ENCODE measurements around the gene DNASE2. TPM values are rescaled to one million over a fixed set of nuclear protein-coding genes. Genes with fewer than 3 reads are reported as not detected.
"Not testable (repeated sequence)": the region's sequence is repeated elsewhere in the genome, so short reads cannot be mapped to it uniquely, and the experiment has no call there.

DNASE2 gene
- total RNA-seq, 4 donors from 2014 or later, result 26.6 to 37.4 (median 31.2) TPM

DNA sequence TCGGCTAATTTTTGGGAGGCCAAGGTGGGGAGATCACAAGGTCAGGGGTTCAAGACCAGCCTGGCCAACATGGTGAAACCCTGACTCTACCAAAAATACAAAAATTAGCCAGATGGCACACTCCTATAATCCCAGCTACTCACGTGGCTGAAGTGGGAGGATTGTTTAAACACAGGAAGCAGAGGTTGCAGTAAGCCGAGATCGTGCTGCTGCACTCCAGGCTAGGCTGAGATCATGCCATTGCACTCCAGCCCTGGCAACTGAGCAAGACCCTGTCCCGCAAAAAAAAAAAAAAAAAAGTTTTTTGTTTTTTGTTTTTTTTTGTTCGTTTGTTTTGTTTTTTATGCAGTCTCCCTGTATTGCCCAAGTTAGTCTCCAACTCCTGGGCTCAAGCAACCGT is 21.7 kb downstream of the DNASE2 start:
- Histone ChIP-seq H3K4me1 (no peaks in the 10 kb centered on the region), H3K36me3 (no peaks in the 10 kb centered on the region), H3K27ac (replicated peaks in 1 of 4) (no peak overlapping the region), H3K9me3 (peaks cover 0 to 8% (median 3%) of the 10 kb centered on the region in 4 donors), H3K4me3 (no peak overlapping the region), H3K27me3 (no peaks in the 10 kb centered on the region)
- WGBS, result 65% methylated on average over 7 of the region's 7 CpGs
- intact Hi-C loops (cut with DNase I), result no loop called here
- TF ChIP-seq, protein P1, sequence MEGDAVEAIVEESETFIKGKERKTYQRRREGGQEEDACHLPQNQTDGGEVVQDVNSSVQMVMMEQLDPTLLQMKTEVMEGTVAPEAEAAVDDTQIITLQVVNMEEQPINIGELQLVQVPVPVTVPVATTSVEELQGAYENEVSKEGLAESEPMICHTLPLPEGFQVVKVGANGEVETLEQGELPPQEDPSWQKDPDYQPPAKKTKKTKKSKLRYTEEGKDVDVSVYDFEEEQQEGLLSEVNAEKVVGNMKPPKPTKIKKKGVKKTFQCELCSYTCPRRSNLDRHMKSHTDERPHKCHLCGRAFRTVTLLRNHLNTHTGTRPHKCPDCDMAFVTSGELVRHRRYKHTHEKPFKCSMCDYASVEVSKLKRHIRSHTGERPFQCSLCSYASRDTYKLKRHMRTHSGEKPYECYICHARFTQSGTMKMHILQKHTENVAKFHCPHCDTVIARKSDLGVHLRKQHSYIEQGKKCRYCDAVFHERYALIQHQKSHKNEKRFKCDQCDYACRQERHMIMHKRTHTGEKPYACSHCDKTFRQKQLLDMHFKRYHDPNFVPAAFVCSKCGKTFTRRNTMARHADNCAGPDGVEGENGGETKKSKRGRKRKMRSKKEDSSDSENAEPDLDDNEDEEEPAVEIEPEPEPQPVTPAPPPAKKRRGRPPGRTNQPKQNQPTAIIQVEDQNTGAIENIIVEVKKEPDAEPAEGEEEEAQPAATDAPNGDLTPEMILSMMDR (IDR thresholded peaks at IDR 0.05), result no peak
- TF ChIP-seq EP300 (IDR thresholded peaks at IDR 0.05), result no peak
- TF ChIP-seq POLR2AphosphoS5 (IDR thresholded peaks at IDR 0.05), result no peak
- TF ChIP-seq POLR2A (IDR thresholded peaks at IDR 0.05; ENCODE audit: low read depth), result no peak
- no peak for DNase-seq (ENCODE audit: extremely low spot score)

- intact Hi-C loops (cut with DNase I), result no loop called here
- H3K9me3 ChIP-seq, result peaks cover 0 to 8% (median 3%) of the 10 kb centered on the region in 4 donors
- no peaks in the 10 kb centered on the region for H3K27me3 ChIP-seq
- WGBS, result 95% methylated on average over 35 of the region's 35 CpGs
- no peak for DNase-seq (ENCODE audit: extremely low spot score)
- no peak overlapping the region for H3K27ac ChIP-seq (replicated peaks in 1 of 4)
- H3K4me1 ChIP-seq, result no peaks in the 10 kb centered on the region
- no peak overlapping the region for H3K4me3 ChIP-seq
- TF ChIP-seq, protein P1 (IDR thresholded peaks at IDR 0.05), result no peak
- TF ChIP-seq POLR2AphosphoS5 (IDR thresholded peaks at IDR 0.05) (no peak), POLR2A (IDR thresholded peaks at IDR 0.05; ENCODE audit: low read depth) (no peak), EP300 (IDR thresholded peaks at IDR 0.05) (no peak)
- H3K36me3 ChIP-seq, result no peaks in the 10 kb centered on the region
Observed at GRCh38 chr19:12858041-12858928, 23.0 kb downstream of the DNASE2 start.

DNA sequence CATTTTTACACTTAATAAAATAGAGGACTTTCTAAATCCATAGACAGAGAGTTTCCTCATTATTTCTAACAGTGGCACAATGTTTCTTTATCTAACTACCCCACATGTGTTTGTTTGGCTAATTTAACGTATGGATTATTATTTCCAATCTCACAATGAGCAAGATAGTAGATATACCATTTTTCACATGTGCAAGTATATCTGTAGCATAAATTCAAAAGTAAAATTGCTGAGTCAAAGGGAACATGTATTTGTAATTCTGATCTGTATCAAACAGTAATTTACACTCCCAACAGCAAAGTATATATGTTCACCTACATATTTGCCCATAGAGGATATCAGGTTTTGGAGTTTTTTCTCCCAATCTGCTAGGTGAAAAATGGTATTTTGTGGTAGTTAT is 24.6 kb downstream of the DNASE2 start:
- WGBS, result 76% methylated on average over 1 of the region's 1 CpG
- TF ChIP-seq, protein P1 (IDR thresholded peaks at IDR 0.05), result no peak
- TF ChIP-seq POLR2AphosphoS5 (IDR thresholded peaks at IDR 0.05) (no peak), EP300 (IDR thresholded peaks at IDR 0.05) (no peak), POLR2A (IDR thresholded peaks at IDR 0.05; ENCODE audit: low read depth) (no peak)
- H3K9me3 ChIP-seq, result peaks cover 0 to 8% (median 3%) of the 10 kb centered on the region in 4 donors
- H3K36me3 ChIP-seq, result no peaks in the 10 kb centered on the region
- H3K4me1 ChIP-seq, result no peaks in the 10 kb centered on the region
- intact Hi-C loops (cut with DNase I), result no loop called here
- H3K27me3 ChIP-seq, result no peaks in the 10 kb centered on the region
- H3K27ac ChIP-seq (replicated peaks in 1 of 4), result no peak overlapping the region
- H3K4me3 ChIP-seq, result no peak overlapping the region
- no peak for DNase-seq (ENCODE audit: extremely low spot score)

DNA sequence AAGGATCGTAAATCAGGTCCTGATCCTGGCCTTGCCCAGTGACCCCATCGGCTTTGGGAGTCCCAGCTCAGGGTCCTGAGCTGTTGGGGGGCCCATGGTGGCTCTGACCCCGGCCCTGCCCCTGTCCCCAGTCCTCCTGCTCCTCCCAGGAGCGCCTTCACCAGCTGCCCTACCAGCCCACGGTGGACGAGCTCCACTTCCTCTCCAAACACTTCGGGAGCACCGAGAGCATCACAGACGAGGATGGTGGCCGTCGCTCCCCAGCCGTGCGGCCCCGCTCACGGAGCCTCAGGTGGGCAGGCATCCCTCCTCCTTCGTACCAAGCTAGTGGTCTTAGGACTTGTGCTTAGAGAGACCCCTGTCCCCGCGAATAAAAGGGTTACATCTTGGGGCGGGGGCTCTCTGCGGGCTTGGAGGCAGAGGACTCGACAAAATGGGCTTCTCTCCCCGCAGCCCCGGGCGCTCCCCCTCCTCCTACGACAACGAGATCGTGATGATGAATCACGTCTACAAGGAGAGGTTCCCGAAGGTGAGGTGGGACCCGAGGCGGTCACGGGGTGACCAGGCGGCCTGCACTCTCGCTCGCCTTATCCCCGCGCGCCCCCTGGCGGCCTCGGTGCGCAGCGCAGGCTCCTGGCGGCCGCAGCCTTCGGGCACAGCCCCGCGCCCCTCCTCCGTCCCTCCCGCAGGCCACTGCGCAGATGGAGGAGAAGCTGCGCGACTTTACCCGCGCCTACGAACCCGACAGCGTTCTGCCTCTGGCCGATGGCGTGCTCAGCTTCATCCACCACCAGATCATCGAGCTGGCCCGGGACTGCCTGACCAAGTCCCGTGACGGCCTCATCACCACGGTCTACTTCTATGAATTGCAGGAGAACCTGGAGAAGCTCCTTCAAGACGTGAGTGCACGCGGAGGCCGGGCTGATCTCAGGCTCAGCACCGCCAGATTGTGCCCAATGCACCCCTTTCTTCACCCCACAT is 33.8 kb downstream of the DNASE2 start:
- TF ChIP-seq POLR2A (IDR thresholded peaks at IDR 0.05; ENCODE audit: low read depth) (no peak), EP300 (IDR thresholded peaks at IDR 0.05) (no peak), POLR2AphosphoS5 (IDR thresholded peaks at IDR 0.05) (peak in 1 of 2 donors; percentile 81)
- TF ChIP-seq, protein P1 (IDR thresholded peaks at IDR 0.05), result peak in 2 of 3 experiments; percentile 99
- no peaks in the 10 kb centered on the region for H3K36me3 ChIP-seq
- H3K4me3 ChIP-seq, result peak overlapping the region; percentile 19 to 46 (median 30)
- peaks cover 0 to 47% (median 9%) of the 10 kb centered on the region in 4 donors for H3K27me3 ChIP-seq
- DNase-seq (ENCODE audit: extremely low spot score), result peak; percentile 95
- peaks cover 8 to 12% (median 11%) of the 10 kb centered on the region in 4 donors for H3K4me1 ChIP-seq
- WGBS, result 10% methylated on average over 54 of the region's 69 CpGs
- H3K9me3 ChIP-seq, result no peaks in the 10 kb centered on the region
- H3K27ac ChIP-seq (replicated peaks in 1 of 4), result no peak overlapping the region
- intact Hi-C loops (cut with DNase I), result loop anchor here (2.0 to 10.0 kb wide), 2 partner anchors 81 to 163 kb away; partner anchors contain the start of genes DHPS and GNG14

DNA sequence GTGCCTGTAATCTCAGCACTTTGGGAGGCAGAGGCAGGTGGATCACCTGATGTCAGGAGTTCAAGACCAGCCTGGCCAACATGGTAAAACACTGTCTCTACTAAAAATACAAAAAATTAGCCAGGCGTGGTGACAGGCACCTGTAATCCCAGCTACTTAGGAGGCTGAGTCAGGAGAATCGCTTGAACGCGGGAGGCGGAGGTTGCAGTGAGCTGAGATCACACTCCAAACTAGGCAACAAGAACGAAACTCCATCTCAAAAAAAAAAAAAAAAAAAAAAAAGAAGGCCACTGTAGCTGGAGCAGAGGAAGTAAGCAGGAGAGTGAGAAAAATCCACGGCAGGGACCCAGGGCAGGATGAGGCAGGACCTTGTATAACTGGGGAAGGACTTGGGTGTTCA is 34.6 kb downstream of the DNASE2 start:
- Histone ChIP-seq H3K4me1 (peaks cover 8 to 12% (median 11%) of the 10 kb centered on the region in 4 donors), H3K27me3 (peaks cover 0 to 56% (median 16%) of the 10 kb centered on the region in 4 donors)
- not testable (repeated sequence) for H3K4me3 ChIP-seq; H3K27ac ChIP-seq (replicated peaks in 1 of 4); DNase-seq (ENCODE audit: extremely low spot score); H3K36me3 ChIP-seq; H3K9me3 ChIP-seq
- WGBS, result 87% methylated on average over 7 of the region's 7 CpGs
- intact Hi-C loops (cut with DNase I), result loop anchor here (2.0 to 10.0 kb wide), 2 partner anchors 80 to 162 kb away; partner anchors contain the start of genes DHPS and GNG14

Data from esophagus muscularis mucosa (tissue), 4 donors.